Neural crest cell (in vitro differentiated cells): ENCODE measurements around the gene EVA1A. TPM values are rescaled to one million over a fixed set of nuclear protein-coding genes. Genes with fewer than 3 reads are reported as not detected.

ENCODE experiments used
- DNase-seq: peaks from one replicate; pipeline ENCODE4 v3.0.0; 2021; ENCODE audit warnings: low read depth, mixed read lengths, low spot score
- H3K27ac Mint-ChIP-seq: one replicate; pipeline ENCODE4 v1.8.0; 2021; ENCODE audit warnings: mild to moderate bottlenecking, mixed read lengths; ENCODE audit not compliant: unreplicated experiment
- H3K27me3 Mint-ChIP-seq: 2 replicates; pipeline ENCODE4 v1.8.0; 2021; ENCODE audit warnings: low read depth, mild to moderate bottlenecking, mixed read lengths
- H3K36me3 Mint-ChIP-seq: 2 replicates; pipeline ENCODE4 v1.8.0; 2021; ENCODE audit warnings: low read depth, mild to moderate bottlenecking, mixed read lengths
- H3K4me1 Mint-ChIP-seq: 2 replicates; pipeline ENCODE4 v1.8.0; 2021; ENCODE audit warnings: mixed read lengths
- H3K4me3 Mint-ChIP-seq: one replicate; pipeline ENCODE4 v1.8.0; 2021; ENCODE audit warnings: mild to moderate bottlenecking, mixed read lengths
- H3K9me3 Mint-ChIP-seq: 2 replicates; pipeline ENCODE4 v1.8.0; 2021; ENCODE audit warnings: mixed read lengths
- long read RNA-seq: library from polyadenylated mRNA; unstranded; transcript quantifications from one replicate; pipeline ENCODE4 v2.0.0, GENCODE V29; 2020
- total RNA-seq: library from RNA; stranded (reverse); gene quantifications from 2 replicates; pipeline ENCODE4 v1.2.1, GENCODE V29; 2021
- TF ChIP-seq, protein P1 (sequence below): fragments of 200-600 bp; sonication (generic); conservative IDR thresholded peaks from 2 replicates; pipeline ENCODE4 v1.5.0; 2021; ENCODE audit warnings: antibody characterized with exemption, mild to moderate bottlenecking

EVA1A gene, protein sequence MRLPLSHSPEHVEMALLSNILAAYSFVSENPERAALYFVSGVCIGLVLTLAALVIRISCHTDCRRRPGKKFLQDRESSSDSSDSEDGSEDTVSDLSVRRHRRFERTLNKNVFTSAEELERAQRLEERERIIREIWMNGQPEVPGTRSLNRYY
- 3.6 and 3.8 TPM in 2 replicates for total RNA-seq
- long read RNA-seq, partial matches to known transcripts: 0 of 1 reads
- long read RNA-seq, other reads (novel, unspliced or antisense): 0 of 1 reads

DNA sequence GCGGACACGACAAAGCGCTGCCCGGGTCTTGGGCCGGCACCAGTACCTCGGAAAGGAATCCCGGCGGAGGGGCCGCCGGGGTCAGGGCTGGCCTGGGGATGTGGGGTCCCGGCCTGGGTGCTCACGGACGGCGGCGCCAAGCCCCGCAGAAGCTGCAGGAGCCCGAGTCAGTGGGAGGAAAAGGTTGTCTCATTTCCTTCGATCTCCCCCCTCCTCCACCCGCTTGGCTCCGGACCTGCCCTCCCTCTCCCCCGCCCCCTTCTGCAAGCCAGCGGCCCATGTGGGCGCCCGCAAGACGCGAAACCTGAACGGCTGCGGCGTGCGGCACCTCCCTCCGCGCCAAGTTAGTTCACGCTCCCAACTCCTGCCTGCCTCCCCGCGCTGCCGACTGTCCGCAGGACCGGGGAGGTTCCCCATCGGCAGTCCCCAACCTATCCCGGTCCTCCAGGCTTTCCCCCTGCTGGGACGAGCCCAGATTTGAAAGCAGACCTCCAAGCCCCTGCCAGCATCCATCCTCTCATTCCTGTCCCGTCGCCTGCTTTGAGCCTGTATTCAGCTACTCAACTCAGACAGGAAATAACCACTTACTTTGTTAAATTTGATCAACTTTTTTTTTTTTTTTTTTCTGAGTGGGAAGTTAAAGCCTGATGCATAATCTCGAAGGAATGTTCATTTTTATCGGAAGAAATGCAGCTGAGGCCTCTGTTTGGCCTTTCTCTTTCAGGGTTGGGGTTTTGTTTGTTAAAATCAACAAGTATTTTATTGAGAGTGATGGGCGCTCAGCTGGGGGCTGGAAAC lies at the start of gene EVA1A:
Gene EVA1A, minus strand, starts transcription at position 172 of the 798 bp plus-strand sequence. CDS start 42,799 bp downstream, outside the sequence.
- H3K4me3 Mint-ChIP-seq: peak within 1 kb of the TSS; percentile 96
- H3K9me3 Mint-ChIP-seq: no peaks in the 10 kb centered on the region
- H3K4me1 Mint-ChIP-seq: peaks cover 16% of the 10 kb centered on the region
- DNase-seq: peak; percentile 34
- TF ChIP-seq, protein P1, sequence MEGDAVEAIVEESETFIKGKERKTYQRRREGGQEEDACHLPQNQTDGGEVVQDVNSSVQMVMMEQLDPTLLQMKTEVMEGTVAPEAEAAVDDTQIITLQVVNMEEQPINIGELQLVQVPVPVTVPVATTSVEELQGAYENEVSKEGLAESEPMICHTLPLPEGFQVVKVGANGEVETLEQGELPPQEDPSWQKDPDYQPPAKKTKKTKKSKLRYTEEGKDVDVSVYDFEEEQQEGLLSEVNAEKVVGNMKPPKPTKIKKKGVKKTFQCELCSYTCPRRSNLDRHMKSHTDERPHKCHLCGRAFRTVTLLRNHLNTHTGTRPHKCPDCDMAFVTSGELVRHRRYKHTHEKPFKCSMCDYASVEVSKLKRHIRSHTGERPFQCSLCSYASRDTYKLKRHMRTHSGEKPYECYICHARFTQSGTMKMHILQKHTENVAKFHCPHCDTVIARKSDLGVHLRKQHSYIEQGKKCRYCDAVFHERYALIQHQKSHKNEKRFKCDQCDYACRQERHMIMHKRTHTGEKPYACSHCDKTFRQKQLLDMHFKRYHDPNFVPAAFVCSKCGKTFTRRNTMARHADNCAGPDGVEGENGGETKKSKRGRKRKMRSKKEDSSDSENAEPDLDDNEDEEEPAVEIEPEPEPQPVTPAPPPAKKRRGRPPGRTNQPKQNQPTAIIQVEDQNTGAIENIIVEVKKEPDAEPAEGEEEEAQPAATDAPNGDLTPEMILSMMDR: no peak
- peaks cover 25% of the 10 kb centered on the region for H3K27me3 Mint-ChIP-seq
- peak within 1 kb of the TSS; percentile 95 for H3K27ac Mint-ChIP-seq
- H3K36me3 Mint-ChIP-seq: no peaks in the 10 kb centered on the region

DNA sequence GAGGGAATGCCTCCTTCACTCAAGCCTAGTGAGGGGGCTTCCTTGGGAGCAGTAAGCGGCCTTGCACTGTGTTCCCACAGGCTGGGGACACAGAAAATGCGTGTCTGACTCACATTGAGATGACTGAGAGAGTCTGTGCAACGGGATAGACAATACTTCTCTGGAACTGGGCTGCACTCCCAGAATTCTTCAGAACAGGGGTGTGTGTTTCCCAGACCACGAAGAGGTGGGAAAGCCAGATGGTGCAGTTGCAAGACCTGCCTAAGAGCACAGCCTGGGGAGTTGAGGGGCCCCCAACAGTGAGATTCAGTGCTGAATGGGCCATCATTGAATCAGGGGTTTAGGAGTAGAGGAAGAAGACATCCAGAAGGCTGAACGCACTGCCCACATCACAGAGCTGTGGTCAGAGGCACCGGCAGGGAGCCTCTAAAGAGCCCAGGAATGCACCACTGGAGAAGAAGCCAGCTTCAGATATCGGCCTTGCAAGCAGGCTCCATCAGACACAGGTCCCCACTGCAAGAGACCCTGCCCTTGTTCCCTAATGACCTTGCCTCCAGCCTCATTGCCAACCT lies 49.3 kb upstream of the EVA1A start:
- Mint-ChIP-seq H3K36me3 (peaks cover 3% of the 10 kb centered on the region), H3K9me3 (peaks cover 9% of the 10 kb centered on the region), H3K4me1 (peaks cover 38% of the 10 kb centered on the region), H3K27me3 (no peaks in the 10 kb centered on the region), H3K4me3 (no peak overlapping the region), H3K27ac (no peak overlapping the region)
- TF ChIP-seq, protein P1: no peak
- DNase-seq: no peak

DNA sequence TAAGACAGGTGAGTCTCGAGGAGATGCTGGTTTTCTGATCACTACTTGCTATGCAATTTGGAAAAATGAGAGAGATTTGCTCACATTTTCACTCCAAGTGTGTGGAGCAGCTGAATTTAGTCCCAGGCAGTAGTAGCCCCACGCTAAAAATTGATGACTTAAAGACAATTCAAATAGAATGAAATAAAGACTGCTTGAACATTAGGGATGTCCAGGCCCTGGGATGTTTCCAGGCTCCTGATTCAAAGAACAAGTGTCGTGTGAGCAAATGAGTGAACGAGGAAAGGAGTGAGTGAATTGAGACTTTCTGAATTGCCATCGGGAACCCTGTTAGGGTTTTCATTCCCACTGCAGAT lies 48.6 kb upstream of the EVA1A start:
- peaks cover 9% of the 10 kb centered on the region for H3K9me3 Mint-ChIP-seq
- peaks cover 3% of the 10 kb centered on the region for H3K36me3 Mint-ChIP-seq
- H3K27ac Mint-ChIP-seq: peak overlapping the region; percentile 96
- no peak for DNase-seq
- peak overlapping the region; percentile 75 for H3K4me3 Mint-ChIP-seq
- TF ChIP-seq, protein P1: peak; percentile 31
- H3K27me3 Mint-ChIP-seq: no peaks in the 10 kb centered on the region
- H3K4me1 Mint-ChIP-seq: peaks cover 44% of the 10 kb centered on the region

DNA sequence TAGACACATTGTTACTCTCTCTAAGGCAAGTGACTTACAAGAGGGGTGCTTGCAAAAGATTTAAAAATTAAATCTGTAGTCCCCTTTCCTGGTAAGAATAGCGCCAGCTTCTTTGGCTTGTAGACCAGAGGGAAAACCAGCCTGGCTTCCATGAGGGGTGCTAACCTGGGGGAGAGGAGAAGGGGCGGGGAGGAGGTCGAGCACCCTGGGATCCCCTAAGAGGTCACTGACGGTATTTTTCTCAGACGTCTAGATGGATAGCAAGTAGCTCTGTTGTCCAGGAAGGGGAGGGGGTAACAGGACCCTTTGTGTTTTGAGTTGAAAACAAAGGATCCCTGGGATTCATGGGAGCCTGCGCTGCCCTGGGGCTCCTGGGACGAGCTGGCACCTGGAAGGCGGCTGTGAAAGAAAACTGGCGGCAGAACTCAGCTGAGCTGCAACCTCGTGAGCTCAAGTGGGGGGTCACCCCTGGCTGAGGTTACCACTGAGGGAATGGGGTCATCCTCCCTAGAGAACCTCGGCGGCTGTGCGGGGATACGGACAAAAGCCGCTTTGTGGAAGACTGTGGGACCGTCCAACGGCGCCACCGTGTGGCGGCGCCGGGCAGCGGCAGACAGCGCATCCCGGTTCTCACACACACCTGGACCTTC lies 48.1 kb upstream of the EVA1A start:
- Mint-ChIP-seq H3K9me3 (peaks cover 9% of the 10 kb centered on the region), H3K4me1 (peaks cover 44% of the 10 kb centered on the region), H3K36me3 (peaks cover 3% of the 10 kb centered on the region), H3K27me3 (no peaks in the 10 kb centered on the region), H3K4me3 (peak overlapping the region; percentile 75), H3K27ac (peak overlapping the region; percentile 96)
- TF ChIP-seq, protein P1: peak; percentile 99
- peak; percentile 67 for DNase-seq

DNA sequence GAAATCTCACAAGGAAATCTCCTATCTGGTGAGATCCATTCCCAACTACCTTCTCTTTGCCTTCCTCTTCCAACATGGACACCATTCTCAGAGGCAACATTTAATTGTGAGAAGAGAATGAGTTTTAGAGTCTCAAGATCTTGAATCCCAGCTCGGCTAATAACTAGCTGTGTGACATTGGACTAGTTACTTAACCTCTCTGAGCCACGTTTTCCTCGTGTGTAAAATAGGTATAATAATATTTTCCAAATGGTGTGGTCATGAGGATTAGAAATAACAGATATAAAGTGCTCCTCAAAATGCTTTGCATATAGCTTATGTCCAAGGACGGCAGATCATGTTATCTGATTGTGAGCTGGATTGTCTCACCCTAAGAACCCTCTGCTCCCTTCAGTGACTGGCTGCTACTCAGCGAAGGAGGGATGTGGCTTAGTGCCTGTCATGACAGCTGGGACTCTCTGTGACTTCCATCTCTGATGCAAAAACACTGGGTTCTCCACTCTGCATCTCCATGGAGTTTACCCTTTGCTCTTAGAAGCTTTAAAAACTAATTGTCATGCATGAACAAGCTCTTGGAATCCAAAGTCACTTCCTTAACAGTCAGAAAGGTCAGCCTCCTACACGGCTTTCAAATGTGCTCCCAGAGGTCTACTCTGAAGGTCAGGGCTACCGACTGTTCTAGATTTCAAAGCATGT lies 47.4 kb upstream of the EVA1A start:
- no peak for DNase-seq
- peaks cover 9% of the 10 kb centered on the region for H3K9me3 Mint-ChIP-seq
- H3K27me3 Mint-ChIP-seq: no peaks in the 10 kb centered on the region
- peak overlapping the region; percentile 75 for H3K4me3 Mint-ChIP-seq
- peaks cover 3% of the 10 kb centered on the region for H3K36me3 Mint-ChIP-seq
- TF ChIP-seq, protein P1: no peak
- H3K27ac Mint-ChIP-seq: peak overlapping the region; percentile 47
- H3K4me1 Mint-ChIP-seq: peaks cover 44% of the 10 kb centered on the region
